AG04449 (cell line): ENCODE data around the gene NF1.
"Not testable (repeated sequence)": the region's sequence is repeated elsewhere in the genome, so short reads cannot be mapped to it uniquely, and the experiment has no call there.

ENCODE experiments used
- CTCF ChIA-PET: fragments of 350-600 bp; formaldehyde crosslinking; extraction: SDS; loops from one replicate; lab custom pipeline; 2021; ENCODE audit warnings: antibody characterized with exemption; lab: Yijun Ruan, JAX
- POLR2A ChIA-PET: fragments of 400-600, 350-600 bp; formaldehyde crosslinking; extraction: SDS; loops from one replicate; lab custom pipeline; 2020; ENCODE audit warnings: antibody characterized with exemption, inconsistent platforms; lab: Yijun Ruan, JAX
- DNase-seq: peaks from one replicate; pipeline ENCODE4 v3.0.0-alpha.2; 2010; ENCODE audit warnings: low read depth, low spot score
- H3K4me3 ChIP-seq: 2 replicates; pipeline ENCODE4 v1.5.1; 2011; ENCODE audit warnings: low read depth, mild to moderate bottlenecking, control low read depth, low read length
- TF ChIP-seq, protein P1 (sequence below): IDR thresholded peaks from one replicate; pipeline ENCODE4 v1.5.1; 2011; ENCODE audit warnings: mild to moderate bottlenecking, moderate library complexity, low read length, control low read depth, inconsistent platforms; ENCODE audit not compliant: insufficient read depth; ENCODE audit errors: missing control alignments

The NF1 gene

GRCh38 chr17:31172388-31172787, 77.6 kb downstream of the NF1 start:
- POLR2A ChIA-PET: no interaction called here
- CTCF ChIA-PET: interaction anchor here (1.0 kb wide), 1 partner anchor 42 kb away, joined by 3 read pairs; no protein-coding TSS in a partner anchor
- no peak overlapping the region for H3K4me3 ChIP-seq
- no peak for DNase-seq
- TF ChIP-seq, protein P1, sequence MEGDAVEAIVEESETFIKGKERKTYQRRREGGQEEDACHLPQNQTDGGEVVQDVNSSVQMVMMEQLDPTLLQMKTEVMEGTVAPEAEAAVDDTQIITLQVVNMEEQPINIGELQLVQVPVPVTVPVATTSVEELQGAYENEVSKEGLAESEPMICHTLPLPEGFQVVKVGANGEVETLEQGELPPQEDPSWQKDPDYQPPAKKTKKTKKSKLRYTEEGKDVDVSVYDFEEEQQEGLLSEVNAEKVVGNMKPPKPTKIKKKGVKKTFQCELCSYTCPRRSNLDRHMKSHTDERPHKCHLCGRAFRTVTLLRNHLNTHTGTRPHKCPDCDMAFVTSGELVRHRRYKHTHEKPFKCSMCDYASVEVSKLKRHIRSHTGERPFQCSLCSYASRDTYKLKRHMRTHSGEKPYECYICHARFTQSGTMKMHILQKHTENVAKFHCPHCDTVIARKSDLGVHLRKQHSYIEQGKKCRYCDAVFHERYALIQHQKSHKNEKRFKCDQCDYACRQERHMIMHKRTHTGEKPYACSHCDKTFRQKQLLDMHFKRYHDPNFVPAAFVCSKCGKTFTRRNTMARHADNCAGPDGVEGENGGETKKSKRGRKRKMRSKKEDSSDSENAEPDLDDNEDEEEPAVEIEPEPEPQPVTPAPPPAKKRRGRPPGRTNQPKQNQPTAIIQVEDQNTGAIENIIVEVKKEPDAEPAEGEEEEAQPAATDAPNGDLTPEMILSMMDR: no peak

DNA sequence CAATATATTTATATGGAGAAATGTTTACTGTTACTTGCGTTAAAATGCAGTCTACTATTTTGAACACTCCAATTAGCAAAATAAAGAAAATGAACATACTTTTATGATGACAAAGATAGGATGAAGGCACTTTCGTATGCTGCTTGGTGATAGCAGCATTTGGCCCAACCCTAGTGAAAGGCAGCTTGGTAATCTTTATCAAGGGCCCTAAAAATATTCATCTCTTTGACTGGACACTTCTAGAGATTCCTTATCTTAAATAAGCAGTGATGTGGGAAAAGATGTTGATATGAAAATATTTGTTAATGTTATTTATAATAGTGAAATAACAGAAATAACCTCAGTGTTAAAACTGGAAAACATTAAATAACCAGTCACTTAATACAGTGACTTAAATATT, 79.4 kb downstream of the NF1 start:
- CTCF ChIA-PET: no interaction called here
- POLR2A ChIA-PET: no interaction called here
- TF ChIP-seq, protein P1: no peak
- no peak overlapping the region for H3K4me3 ChIP-seq
- DNase-seq: no peak

GRCh38 chr17:31175237-31175636, 80.5 kb downstream of the NF1 start:
- H3K4me3 ChIP-seq: no peak overlapping the region
- ChIA-PET POLR2A (no interaction called here), CTCF (no interaction called here)
- DNase-seq: no peak
- TF ChIP-seq, protein P1: no peak

- CTCF ChIA-PET, DNase-seq, H3K4me3 ChIP-seq, POLR2A ChIA-PET: not testable (repeated sequence)
Measured at GRCh38 chr17:31176143-31176542, 81.4 kb downstream of the NF1 start.

- DNase-seq, CTCF ChIA-PET, POLR2A ChIA-PET, H3K4me3 ChIP-seq: not testable (repeated sequence)
Measured at GRCh38 chr17:31178951-31179350, 84.2 kb downstream of the NF1 start.

DNA sequence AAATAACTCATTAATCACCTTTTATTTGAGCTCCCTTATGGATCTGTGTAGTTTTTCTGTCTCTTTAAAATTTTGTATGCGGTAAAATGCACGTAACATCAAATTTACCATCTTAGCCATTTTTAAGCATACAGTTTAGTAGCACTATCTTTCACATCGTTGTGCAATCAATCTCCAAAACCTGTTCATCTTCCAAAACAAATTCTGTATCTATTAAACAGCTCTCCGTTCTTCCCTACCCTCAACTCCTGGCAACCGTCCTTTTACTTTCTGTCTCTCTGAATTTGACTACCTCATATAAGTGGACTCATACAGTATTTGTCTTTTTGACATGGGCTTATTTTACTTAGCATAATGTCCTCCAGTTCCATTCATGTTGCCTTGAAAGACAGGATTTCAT, 100.5 kb downstream of the NF1 start:
- no peak overlapping the region for H3K4me3 ChIP-seq
- no peak for DNase-seq
- TF ChIP-seq, protein P1: no peak
- POLR2A ChIA-PET: no interaction called here
- CTCF ChIA-PET: no interaction called here

GRCh38 chr17:31198026-31198425, 103.2 kb downstream of the NF1 start:
- DNase-seq: no peak
- H3K4me3 ChIP-seq: no peak overlapping the region
- CTCF ChIA-PET: interaction anchor here (1.2 kb wide), 1 partner anchor 27 kb away, joined by 3 read pairs; no protein-coding TSS in a partner anchor
- TF ChIP-seq, protein P1: no peak
- POLR2A ChIA-PET: no interaction called here

DNA sequence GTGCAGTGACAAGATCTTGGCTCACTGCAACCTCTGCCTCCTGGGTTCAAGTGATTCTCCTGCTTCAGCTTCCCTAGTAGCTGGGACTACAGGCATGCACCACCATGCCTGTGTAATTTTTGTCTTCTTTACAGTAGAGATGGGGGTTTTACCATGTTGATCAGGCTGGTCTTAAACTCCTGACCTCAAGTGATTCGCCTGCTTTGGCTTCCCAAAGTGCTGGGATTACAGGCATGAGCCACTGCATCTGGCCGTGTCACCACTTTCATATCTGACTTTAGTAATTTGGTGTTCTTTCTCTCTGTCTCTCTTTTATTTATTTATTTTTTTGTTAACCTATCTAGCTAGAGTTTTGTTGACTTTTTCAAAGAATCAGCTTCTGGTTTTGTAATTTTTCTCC, 103.9 kb downstream of the NF1 start:
- DNase-seq, H3K4me3 ChIP-seq, POLR2A ChIA-PET: not testable (repeated sequence)
- CTCF ChIA-PET: interaction anchor here (0.9 kb wide), 1 partner anchor 11 kb away, joined by 3 read pairs; no protein-coding TSS in a partner anchor
